ENCODE data around the gene CARD11. TPM values are rescaled to one million over a fixed set of nuclear protein-coding genes. Genes with fewer than 3 reads are reported as not detected.
A peak's percentile ranks its signal among the peaks of the same experiment; 100 is the strongest.

CARD11 gene
- total RNA-seq, 1 donor from 2014 or later: 6.3 TPM

DNA sequence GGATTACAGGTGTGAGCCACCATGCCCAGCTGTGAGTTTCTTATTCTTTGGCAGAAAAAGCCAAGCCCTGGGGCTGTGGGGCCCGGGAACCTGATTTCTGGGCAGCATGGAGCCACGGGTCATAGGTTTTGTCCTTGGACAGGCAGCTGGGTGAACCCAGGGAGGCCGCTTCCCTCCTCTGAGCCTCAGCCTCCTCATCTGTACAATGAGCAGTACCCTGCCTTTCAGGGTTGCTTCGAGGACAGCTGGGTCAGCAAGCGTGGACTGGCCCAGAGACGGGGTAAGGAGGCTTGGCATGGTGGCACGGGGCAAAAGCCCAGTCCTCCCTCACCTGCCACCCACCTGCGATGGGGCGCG is 115.4 kb downstream of the CARD11 start:
- DNase-seq (ENCODE audit: low read depth): no peak
- FAIRE-seq: no peak
- TF ChIP-seq, protein P1, sequence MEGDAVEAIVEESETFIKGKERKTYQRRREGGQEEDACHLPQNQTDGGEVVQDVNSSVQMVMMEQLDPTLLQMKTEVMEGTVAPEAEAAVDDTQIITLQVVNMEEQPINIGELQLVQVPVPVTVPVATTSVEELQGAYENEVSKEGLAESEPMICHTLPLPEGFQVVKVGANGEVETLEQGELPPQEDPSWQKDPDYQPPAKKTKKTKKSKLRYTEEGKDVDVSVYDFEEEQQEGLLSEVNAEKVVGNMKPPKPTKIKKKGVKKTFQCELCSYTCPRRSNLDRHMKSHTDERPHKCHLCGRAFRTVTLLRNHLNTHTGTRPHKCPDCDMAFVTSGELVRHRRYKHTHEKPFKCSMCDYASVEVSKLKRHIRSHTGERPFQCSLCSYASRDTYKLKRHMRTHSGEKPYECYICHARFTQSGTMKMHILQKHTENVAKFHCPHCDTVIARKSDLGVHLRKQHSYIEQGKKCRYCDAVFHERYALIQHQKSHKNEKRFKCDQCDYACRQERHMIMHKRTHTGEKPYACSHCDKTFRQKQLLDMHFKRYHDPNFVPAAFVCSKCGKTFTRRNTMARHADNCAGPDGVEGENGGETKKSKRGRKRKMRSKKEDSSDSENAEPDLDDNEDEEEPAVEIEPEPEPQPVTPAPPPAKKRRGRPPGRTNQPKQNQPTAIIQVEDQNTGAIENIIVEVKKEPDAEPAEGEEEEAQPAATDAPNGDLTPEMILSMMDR (IDR thresholded peaks at IDR 0.05; ENCODE audit: insufficient read depth, low read length, severe bottlenecking): no peak

DNA sequence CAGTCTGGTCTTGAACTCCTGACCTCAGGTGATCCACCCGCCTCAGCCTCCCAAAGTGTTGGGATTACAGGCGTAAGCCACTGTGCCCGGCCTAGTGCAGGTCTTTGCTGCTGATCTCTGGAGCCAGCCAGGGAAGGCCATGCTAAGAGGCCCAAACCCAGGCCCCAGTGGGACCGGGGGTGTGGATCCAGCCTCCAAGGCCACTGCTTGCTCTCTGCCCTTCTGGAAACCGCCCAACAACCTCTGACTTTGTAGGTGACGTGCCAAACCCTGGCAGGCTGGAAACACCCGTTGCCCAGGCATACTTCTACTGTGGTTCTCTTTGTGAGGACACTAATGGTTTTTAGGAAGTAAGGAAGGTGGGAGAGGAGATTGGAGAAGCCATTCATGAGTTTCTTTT is 116.1 kb downstream of the CARD11 start:
- TF ChIP-seq, protein P1 (IDR thresholded peaks at IDR 0.05; ENCODE audit: insufficient read depth, low read length, severe bottlenecking): no peak
- Histone ChIP-seq H3K36me3 (ENCODE audit: control insufficient read depth, insufficient read depth, low read length) (no peaks in the 10 kb centered on the region), H3K4me3 (ENCODE audit: low read depth, low read length) (no peak overlapping the region), H3K27me3 (ENCODE audit: control insufficient read depth, insufficient read depth, low read length) (no peaks in the 10 kb centered on the region)
- FAIRE-seq (no peak), DNase-seq (ENCODE audit: low read depth) (no peak)

More for the DNA sequence above, 115.4 kb downstream of the CARD11 start:
- H3K4me3 ChIP-seq (ENCODE audit: low read depth, low read length): no peak overlapping the region
- H3K36me3 ChIP-seq (ENCODE audit: control insufficient read depth, insufficient read depth, low read length): no peaks in the 10 kb centered on the region
- H3K27me3 ChIP-seq (ENCODE audit: control insufficient read depth, insufficient read depth, low read length): no peaks in the 10 kb centered on the region

DNA sequence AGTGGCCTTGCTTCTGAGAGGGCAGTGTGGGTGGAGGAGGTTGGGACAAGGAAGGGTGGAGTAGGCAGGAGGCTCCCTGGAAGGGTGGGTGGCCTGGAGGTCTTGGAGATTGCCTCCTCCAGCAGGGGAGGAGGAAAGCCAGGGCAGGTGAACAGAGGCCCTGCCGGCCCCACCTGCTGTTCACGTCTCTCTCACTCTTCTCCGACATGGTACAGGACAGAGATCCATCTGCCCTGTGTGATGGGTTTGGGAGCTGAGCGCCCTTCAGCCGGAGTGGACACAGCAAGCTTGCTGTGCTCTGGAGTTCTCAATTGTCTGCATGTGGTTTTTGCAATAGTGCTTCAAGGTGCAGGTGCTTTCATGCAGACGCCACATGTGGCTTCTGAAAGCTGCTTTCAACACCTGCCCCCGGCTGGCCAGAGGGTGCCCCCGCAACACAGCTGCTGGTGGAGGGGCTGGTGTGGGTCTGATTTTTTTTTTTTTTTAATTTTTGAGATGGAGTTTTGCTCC is 116.7 kb downstream of the CARD11 start:
- H3K27me3 ChIP-seq (ENCODE audit: control insufficient read depth, insufficient read depth, low read length): no peaks in the 10 kb centered on the region

DNA sequence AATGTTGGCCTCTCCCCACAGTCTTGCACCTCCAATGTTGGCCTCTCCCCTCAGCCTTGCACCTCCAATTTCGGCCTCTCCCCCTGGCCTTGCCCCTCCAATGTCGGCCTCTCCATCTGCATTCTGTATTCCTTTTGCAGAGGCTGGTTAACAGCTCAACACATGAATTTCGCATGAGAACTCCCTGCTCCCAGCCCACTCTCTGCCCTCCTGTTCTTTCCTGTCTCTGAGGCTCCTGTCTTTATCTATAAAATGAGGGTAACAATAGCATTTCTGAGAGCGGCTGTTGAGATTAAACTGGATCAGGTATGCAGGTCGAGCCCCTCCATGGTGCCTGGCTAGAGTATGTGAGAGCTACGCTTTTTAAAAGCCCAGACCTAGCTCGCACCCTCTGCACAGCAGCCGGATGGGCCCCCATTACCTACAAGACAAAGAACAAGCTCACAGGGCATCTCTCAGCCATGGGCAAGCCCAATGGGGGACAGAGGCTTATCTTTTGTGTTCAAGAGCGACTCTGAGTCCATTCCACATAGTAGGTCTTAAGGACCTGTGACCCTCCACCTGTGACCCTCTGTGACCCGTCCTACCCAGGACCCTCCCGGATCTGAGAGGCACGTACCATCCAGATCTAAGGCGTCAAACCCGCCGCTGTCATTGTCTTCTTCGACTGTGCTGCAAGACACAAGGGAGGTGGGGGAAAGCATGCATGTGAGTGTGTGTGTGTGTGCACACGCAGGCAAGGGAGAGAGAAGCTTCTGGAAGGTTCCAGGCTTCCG is 117.4 kb downstream of the CARD11 start:
- DNase-seq (ENCODE audit: low read depth): no peak
- Histone ChIP-seq H3K4me3 (ENCODE audit: low read depth, low read length) (no peak overlapping the region), H3K36me3 (ENCODE audit: control insufficient read depth, insufficient read depth, low read length) (no peaks in the 10 kb centered on the region), H3K27me3 (ENCODE audit: control insufficient read depth, insufficient read depth, low read length) (no peaks in the 10 kb centered on the region)
- no peak for FAIRE-seq
- TF ChIP-seq, protein P1 (IDR thresholded peaks at IDR 0.05; ENCODE audit: insufficient read depth, low read length, severe bottlenecking): no peak

More for the DNA sequence above, 116.7 kb downstream of the CARD11 start:
- H3K4me3 ChIP-seq (ENCODE audit: low read depth, low read length): no peak overlapping the region
- FAIRE-seq (no peak), DNase-seq (ENCODE audit: low read depth) (no peak)
- TF ChIP-seq, protein P1 (IDR thresholded peaks at IDR 0.05; ENCODE audit: insufficient read depth, low read length, severe bottlenecking): no peak
- H3K36me3 ChIP-seq (ENCODE audit: control insufficient read depth, insufficient read depth, low read length): no peaks in the 10 kb centered on the region

DNA sequence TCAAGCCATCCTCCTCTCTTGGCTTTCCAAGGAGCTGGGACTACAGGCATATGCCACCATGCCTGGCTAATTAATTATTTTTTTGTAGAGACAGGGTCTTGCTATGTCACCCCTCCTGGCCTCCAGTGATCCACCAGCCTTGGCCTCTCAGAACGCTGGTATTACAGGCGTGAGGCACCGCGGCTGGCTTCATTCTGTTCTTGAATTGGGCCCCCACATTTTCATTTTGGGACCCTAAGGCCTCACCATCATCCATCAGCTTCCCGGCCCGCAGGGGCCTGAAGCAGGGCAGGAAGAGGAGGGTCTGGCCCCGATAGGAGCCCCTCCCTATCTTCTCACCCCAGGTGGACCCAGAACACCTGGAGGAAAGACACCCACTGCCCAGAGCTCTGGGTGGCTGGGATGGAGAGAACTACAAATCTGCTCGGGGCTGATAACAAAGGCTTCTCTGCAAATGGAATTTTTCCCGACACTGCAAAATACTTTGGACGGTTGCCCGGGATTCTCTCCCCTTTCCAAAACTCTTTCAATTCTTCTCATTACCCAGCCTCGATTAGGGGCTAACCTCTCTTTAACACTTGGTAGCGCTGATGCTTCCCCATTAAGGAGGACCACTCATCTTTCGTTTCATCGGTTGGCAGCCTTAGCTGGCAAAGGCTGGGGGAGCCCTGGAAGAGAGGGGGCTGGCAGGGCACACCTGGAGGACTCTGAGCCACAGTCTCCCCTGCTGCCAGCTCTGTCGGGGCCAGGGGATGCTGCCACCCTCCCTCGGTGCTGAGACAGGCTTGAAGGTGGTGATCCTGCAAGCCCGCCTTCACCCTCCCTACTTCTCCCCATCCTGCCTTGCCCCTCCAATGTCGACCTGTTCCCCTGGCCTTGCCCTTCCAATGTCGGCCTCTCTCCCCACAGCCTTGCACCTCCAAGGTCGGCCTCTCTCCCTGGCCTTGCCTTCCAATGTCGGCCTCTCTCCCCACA is 118.5 kb downstream of the CARD11 start:
- TF ChIP-seq, protein P1 (IDR thresholded peaks at IDR 0.05; ENCODE audit: insufficient read depth, low read length, severe bottlenecking): no peak
- H3K4me3 ChIP-seq (ENCODE audit: low read depth, low read length): no peak overlapping the region
- no peaks in the 10 kb centered on the region for H3K27me3 ChIP-seq (ENCODE audit: control insufficient read depth, insufficient read depth, low read length)
- FAIRE-seq (peak; percentile 75), DNase-seq (ENCODE audit: low read depth) (no peak)
- H3K36me3 ChIP-seq (ENCODE audit: control insufficient read depth, insufficient read depth, low read length): no peaks in the 10 kb centered on the region
